ENCODE data around the gene SDC3.

The SDC3 gene

DNA sequence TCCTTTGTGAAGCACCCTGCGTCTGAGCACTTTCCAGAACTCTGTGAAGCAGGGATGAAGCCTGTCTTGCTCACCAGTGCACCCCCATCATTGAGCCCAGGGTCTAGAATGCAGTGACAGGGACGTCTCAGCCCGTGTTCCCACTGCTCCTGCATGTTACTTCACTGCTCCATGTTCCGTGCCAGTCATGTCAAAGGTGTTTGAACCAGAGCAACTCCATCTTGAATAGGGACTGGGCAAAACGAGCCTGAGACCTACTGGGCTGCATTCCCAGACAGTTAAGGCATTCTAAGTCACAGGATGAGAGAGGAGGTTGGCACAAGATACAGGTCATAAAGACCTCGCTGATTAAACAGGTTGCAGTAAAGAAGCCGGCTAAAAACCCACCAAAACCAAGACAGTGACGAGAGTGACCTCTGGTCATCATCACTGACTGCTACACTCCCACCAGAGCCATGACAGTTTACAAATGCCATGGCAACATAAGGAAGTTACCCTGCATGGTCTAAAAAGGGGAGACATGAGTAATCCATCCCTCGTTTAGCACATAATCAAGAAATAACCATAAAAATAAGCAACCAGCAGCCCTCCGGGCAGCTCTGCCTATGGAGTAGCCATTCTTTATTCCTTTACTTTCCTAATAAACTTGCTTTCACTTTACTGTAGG lies 63.2 kb downstream of the SDC3 start:
- no peak for DNase-seq

DNA sequence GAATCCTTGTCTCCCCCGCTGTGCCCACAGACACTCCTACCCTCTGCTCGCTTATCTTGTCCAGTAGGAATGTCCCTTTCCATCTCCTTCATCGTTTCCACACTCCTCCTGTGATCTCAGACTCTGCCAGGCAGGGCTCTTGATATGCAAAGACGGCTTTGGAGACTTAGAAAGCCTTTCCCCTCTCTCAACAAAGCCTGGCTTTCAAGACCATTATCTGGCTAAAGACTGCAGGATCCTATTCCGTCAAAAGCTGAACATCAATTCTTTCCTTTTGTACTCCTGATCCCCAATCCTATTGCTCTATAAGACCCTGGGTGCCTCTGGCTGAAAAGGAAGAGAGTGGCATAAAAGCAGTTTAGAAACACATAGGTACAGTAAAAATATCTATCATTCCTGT lies 63.9 kb downstream of the SDC3 start:
- no peak for DNase-seq

DNA sequence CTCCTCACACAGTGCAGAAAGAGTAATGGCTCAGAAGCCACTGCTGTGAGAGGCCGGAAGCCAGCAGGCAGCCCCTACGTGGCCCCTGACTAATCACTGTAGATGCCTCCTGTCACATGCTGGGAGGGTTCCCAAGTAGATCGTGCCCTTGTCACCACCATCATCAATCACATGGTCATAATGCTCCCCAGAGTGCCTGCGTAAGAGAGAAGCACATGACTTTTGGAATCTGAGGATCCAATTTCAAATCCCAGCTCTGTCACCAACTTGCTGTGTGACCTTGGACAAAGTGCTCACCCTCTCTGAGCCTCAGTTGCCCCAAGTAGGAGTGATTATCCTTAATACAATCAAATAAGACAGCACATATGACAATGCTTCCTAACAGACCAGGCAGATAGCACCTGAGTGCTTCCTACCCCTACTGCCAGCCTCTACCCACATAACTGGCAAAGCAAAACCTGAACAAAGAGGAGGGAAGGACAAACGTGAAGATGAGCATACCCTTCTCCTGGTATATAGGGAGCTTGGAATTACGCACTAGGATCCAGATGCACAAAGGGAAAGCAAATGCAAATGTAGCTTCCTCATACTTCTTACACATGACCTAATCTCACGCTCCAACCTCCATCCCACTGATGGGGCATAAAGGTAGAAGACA lies 65.7 kb downstream of the SDC3 start:
- DNase-seq: no peak

DNA sequence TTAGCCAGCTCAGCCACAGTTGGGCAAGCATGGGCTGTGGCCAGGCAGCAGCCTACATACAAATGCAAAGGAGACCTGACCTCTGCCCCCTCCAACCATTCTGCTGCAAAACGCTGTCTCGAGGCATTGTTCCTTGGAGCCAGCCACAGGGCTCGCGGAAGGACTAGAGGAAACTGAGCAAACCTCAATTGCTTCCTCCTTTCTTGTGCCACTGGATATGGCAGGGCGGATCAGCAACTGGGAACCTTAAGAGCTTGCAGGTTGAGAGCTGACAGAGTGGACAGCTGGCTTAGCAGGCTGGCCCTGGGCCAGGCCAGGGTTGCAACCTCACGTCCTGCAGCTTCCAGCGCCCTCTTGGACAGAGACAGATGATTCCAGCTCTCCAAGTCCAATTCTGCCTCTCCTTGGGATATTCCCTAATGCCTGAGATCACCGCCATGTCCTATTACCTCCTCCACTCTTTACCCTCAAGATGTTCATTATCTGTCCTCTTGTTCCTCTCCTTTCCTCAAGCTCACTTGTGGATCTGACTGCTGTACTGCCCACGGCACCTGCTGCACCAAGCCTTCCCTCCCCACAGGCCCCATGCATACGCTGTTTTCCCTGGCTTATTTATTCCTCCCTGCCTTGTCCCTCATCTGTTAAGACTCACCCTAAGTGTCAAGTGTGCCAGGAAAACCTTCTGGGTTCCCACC lies 67.5 kb downstream of the SDC3 start:
- DNase-seq: peak; percentile 38

DNA sequence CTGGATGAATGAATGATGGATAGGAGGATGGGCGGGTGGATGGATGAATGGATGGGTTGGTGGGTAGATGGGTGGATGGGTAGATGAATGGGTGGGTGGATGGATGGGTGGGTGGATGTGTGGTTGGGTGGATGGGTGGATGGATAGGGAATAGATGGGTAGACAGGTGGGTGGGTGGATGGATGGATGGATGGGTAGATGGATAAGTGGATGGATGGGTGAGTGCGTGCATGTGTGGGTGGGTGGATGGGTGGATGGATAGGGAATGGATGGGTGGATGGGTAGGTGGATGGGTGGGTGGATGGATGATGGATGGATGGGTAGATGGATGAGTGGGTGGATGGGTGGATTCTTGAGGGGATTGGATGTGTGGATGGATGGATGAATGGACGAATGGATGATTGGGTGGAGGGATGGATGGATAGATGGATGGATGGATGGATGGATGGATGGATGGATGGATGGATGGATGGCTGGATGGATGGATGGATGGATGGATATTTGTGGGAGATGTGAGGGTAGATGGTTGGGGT lies 68.7 kb downstream of the SDC3 start:
- no peak for DNase-seq

DNA sequence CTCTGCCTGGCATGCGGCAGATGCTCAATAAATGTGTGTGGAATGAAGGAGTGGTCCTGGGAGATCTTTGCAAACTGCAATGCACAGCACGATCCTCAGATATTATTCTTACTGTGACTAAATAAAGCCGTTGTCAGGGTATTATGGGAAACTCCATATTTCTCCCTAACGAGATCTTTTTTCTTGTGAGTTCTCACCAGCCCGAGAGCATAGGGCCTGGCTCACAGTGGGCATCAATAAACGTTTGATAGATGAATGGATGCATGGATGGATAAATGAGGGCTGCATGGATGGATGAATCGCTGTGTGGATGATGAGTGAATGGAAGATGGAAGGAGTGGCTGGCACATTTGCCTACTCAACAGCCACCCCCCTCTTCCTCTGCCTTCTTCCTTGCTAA lies 69.6 kb downstream of the SDC3 start:
- no peak for DNase-seq

DNA sequence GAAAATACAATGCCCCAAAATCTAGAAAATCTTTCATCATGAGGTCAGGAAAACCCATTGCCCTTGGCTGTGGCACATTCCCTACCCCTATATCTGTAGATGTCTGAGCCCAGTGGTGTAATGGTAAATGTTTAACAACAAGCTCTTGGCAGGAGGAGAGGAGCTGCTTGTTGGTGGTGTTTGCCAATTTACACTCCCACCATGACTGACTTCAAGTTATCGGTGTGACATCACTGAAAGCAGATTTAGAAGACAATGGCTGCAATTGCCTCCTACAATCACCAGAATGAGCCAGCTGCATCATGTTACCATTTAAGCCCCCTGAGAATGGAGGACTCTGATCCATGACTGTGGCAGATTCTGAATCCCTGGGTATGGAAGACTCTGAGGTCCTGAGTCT lies 70.9 kb downstream of the SDC3 start:
- DNase-seq: no peak

DNA sequence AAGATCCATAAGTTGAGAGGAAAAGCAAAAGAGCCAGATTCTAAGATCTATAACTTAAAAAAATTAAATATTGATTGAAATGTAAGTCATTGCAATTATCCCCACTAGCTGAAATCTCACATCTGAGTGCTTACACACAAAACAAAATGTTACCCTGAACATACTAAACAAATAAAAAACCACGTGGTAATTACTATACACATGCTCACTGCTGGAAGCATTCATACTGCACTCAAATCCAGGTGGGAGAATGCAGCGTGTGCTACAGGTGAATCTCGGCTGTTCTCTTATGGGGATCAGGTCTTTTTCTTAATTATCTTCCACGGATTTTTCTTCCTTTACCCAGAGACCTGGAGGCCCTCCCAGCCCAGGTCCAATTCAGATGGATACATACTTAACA lies 74.3 kb downstream of the SDC3 start:
- no peak for DNase-seq

DNA sequence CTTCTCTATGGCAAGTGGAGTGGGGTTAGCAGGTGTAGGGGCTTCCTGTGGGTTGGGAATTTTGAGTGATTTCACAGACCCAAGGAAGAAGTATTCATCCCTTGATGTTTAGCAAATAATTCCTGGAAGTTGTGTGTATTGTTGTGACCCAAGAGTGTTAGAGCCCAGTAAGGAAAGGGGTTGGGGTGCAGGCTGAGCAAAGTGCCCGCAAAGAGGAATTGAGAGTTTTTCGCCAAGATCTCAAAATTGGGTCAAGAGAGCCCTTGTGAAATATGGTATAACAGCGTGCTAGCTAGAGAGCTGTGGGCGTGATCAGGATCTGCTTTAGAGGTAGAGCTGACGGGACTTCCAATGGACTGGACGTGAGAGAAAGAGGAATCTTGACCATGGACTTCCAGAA lies 78.0 kb downstream of the SDC3 start:
- peak; percentile 88 for DNase-seq

DNA sequence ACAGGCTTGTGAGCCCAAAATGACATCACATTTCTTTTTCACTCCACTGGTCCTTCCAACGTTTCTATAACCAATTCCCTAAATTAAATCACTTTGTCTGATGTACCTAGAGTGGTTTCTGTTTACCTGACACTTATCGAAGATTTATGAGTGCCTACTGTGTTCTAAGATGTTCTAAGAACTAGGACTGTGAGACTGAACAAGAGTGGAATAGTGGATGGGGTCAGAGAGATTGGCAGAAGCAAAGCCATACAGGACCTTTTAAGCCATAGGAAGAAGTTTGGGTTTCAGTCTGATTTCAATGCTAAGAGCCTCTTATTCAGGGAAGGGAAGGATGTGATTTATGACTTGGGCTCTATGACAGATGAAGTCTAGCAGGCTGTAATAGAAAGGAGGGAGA lies 78.7 kb downstream of the SDC3 start:
- no peak for DNase-seq

DNA sequence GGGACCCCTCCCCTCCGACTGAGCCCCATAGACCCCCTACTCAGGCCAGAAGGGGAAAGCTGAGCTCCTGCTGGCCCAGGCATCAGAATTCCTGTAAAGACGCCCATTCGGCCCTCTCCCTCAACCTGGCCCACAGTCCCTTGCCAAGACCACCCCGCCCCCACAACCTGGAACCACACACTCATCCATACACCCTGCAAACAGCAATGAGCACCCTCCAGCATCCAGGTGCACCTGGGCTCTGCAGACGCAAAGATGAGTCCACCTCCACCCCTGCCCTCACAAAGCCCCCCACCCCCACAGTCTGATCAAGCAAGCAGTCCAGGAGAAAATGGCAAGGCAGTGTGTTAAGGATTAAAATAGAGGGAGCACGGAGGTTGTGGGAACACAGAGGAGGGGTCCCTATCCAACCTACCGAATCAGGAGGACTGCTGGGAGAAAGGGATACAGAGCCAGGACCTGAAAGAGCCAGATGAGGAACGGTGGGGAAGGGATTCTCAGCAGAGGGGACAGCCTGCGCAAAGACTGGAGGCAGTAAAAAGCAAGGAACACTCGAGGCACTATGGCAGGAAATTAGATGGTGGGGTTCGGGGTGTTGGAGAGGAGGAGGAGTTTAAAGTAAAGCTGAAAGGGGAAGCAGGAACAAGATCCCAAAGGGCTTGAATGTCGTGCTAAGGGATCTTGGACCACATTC lies 83.7 kb downstream of the SDC3 start:
- DNase-seq: no peak

DNA sequence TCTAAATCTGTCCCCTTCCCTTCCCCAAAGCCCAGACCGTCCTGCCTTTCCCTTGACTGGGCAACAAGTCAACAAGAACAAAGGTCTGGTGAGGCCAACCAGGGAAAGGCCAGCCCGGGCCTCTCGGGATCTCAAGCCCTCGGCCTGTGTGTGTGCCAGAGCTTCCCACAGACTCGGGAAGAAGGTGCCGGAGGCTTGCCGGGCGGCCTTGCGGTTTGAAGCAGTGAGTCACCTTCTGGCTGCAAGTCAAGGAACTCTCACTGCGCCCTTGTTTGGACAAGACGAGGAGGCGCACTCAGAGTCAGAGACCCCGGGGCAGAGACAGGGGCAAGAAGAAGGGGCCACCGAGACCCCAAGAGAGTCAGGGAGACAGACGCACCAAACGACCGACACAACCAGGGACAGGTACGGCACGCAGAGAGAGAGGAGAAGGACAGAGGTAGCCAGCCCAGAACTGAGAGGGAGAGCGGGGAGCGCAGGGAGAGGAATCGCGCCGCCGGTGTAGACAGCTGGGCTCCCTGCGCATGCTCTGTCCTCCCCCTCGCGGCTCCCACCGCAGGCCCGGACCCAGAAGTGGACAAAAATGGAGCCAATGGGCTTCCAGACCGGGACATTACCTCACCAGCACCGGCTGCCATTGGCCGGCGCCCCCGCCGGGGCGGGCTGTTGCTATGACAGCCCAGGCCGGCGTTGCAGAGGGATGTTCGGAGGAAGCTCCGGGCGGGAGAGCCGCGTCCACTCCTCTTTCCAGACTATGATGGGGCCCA lies 84.4 kb downstream of the SDC3 start:
- peak; percentile 92 for DNase-seq

DNA sequence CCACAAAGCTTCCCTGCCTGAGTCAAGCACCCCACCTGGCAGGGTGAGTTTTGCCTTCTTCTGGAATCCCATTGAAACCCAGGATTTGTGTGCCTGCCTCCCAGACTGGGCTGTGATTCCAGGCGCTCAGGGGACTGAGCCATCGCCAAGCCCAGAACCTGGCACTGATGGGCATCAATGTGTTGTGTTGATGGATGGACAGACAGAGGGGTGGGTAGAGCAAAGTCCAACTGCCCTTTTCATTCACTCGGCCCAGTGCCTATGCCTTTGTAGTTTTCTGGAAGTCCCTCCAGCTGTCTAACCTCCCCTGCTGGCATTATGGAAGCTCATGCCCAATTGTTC lies 85.0 kb downstream of the SDC3 start:
- DNase-seq: no peak

DNA sequence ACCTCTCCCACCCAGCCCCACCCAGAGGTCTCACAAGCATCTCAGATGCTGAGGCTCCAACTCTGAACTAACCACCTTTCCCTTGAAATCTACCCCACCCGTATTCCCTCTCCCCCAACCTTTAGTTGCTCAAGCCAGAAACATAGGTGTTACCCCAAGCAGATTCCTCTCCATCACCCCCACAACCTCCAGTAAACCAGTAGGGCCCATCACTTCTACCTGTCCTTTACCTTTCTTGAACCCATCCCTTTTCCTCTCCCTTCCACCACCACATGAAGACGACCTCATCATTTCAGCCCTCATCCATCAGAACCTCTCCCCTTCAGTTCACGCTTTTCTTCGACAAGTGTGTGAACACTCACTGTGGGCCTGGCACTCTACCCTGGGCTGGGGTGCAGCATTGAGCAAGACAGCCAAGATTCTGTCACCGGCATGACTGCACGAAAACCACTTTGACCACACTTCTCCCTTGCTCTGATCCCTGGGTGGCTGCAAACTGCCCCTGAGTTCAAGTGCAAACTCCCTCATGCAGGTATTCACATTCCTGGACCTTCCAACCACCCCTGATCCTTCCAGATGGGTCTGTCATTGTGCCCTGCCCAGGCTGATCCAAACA lies 85.5 kb downstream of the SDC3 start:
- DNase-seq: peak; percentile 81

DNA sequence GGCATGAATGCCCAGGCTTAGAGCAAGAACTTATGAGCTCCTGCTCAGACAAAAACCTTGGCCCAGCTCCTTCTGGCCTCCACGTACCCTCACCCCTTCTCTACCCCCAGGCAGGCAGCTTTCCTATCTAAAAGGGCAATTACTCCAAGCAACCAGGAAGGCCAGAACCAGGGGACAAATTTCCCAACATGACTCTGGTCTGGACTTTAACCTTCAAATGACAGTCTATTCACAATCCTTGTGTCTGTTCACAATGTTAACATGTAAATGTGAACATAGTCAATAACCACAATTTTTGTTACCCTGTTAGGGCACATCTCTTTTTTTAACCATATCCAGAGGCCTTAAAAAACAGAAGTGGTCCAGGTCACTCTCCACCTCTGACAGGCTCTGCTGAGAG lies 86.6 kb downstream of the SDC3 start:
- DNase-seq: peak; percentile 46

DNA sequence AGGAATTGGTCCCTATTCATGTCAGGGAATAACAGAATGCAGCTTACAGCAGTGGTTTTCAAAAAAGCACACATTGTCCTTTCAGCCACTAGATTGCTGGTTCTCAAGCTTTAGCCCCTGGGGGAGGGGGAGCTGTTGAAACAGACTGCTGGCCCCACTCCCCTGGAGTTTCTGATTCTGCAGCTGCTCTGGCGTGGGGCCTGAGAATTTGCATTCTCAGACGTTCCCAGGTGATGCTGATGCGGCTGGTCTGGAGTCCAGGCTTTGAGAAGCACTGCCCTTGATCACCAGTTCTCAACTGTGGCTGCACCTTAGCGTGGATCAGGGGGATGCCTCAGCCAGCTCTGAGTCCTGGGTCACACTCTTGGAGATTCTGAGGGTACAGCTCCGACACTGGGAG lies 88.3 kb downstream of the SDC3 start:
- no peak for DNase-seq
